NCI-H2196 treated with DMSO at 0.1 percent for 48 hours (cell line): ENCODE measurements around the gene CYSRT1.
"Not testable (repeated sequence)": the region's sequence is repeated elsewhere in the genome, so short reads cannot be mapped to it uniquely, and the experiment has no call there.

Experiments
- DNase-seq: peaks from one replicate; lab custom pipeline; 2025; ENCODE audit not compliant: unreplicated experiment; lab: John Stamatoyannopoulos, UW

CYSRT1 gene

DNA sequence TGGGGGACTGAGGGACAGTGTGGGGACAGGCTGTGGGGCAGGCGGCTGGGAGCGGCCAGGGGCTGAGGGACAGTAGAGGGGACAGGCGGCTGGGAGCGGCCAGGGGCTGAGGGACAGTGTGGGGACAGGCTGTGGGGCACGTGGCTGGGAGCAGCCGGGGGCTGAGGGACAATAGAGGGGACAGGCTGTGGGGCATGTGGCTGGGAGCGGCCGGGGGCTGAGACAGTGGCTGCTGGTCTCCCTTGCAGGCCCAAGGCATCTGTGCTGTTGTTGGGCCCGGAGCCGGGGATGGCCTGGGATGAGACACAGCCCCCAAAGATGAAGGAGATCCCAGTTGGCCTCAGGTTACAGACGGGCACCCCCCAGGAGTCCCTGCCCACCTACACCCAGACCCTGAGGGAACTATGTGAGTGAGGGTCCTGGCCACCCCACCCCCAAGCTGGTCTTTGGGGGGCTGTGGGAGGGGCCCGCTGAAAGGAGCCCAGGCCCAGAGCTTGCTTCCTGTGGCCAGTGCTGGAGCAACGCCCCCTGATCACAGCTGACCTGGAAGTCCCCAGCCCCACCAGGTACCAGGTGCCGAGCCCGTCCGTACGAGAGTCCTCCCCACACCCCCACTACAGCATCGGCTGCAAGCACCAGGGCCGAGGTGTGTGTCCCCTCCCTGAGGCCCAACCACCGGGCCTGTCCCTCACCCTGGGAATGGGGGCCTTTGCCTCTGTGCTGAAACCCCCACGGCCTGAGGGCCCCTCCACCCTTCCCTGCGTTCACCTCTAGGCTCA lies 26.7 kb downstream of the CYSRT1 start:
- no peak for DNase-seq

- no peak for DNase-seq
Observed at GRCh38 chr9:137252555-137253506, 27.9 kb downstream of the CYSRT1 start.

GRCh38 chr9:137253717-137254623 lies 29.0 kb downstream of the CYSRT1 start:
- no peak for DNase-seq

DNA sequence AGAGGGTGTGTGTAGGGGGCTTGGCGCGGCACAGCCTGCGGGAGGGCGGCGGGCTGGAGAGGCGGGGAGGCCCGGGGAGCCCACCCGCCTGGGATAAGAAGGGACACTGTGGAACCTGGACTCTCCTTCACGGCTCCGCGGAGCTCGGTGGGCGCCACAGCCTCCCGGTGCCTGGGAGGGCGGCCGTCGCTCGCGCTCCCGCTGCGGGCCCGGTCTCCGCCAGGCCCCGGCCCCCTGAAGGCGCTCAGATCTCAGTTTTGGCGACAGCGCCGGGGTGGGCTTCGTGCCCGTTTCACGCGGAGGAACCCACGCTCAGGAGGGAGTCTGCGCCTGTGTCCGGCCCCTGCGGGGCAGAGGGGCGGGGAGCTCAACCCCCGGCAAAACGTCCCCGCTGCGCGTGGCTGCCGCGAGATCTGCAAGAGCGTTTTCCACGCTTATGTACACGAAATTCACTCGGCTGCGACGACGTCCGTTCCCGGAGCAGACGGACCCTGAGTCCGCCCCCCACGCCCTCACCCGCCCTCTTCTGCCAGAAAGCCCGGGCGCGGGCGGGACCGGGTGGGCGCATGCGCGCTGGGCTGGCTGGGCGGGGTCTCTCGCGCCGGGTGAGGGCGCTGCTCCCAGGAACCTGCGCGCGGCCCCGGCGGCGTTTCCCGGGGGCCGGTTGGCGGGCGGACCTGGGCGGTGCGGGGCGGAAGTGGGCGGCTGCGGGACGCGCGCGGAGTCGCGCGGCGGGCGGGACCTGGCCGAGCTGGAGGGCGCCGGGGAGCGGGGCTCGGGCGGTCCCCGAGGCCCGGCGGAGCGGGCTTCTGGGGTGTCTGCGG lies 29.9 kb downstream of the CYSRT1 start, which contains the start of gene NELFB:
Gene NELFB (plus strand): TSS at position 704 of the 824 bp plus-strand sequence.
- peak; percentile 80 for DNase-seq

- DNase-seq, result peak; percentile 42
Observed at GRCh38 chr9:137255448-137256114, 30.6 kb downstream of the CYSRT1 start.

- DNase-seq, result no peak
Observed at GRCh38 chr9:137256362-137256761, 31.4 kb downstream of the CYSRT1 start.

DNA sequence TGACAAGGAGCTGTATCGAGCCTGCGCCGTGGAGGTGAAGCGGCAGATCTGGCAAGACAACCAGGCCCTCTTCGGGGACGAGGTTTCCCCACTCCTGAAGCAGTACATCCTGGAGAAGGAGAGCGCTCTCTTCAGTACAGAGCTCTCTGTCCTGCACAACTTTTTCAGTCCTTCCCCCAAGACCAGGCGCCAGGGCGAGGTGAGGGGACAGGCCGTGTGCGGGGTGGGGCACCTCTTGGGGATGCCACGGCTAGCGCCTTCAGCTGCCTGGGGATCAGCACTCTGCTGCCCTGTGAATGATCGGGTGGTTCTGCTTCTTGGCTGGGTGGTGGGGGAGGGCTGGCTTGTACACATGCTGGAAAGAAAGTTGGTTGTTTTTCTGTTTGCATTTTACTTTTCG lies 31.9 kb downstream of the CYSRT1 start:
- no peak for DNase-seq

DNA sequence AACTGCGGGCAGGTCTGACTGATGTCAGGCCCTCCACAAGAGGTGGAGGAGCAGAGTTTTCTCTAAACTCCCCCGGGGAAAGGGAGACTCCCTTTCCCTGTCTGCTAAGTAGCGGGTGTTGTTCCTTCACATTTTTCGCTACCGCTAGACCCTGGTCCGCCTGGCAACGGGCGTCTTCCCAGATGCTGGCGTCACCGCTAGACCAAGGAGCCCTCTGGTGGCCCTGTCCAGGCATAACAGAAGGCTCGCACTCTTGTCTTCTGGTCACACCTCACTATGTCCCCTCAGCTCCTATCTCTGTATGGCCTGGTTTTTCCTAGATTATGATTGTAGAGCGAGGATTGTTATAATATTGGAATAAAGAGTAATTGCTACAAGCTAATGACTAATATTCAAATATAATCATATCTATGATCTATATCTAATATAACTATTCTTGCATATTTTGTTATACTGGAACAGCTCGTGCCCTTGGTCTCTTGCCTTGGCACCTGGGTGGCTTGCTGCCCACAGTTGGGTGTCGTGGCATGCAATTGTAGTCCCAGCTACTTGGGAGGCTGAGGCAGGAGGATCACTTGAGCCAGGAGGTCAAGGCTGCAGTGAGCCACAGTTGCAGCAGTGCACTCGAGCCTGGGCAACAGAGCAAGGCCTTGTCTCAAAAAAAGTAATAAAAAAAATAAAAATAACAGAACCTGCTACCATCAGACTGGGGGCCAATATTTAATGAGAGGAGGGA lies 37.4 kb downstream of the CYSRT1 start:
- not testable (repeated sequence) for DNase-seq

DNA sequence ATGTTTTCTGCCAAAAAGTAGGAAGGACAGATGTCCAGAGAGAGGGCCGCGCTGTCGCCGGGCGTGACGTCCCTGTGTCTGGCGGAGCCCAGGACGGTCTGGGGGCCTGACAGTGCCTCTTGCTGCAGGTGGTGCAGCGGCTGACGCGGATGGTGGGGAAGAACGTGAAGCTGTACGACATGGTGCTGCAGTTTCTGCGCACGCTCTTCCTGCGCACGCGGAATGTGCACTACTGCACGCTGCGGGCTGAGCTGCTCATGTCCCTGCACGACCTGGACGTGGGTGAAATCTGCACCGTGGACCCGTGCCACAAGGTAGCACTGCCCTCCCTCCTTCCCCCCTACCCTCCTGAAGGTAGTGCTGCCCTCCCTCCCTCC lies 37.9 kb downstream of the CYSRT1 start:
- no peak for DNase-seq

- DNase-seq, result no peak
Observed at GRCh38 chr9:137263506-137263905, 38.5 kb downstream of the CYSRT1 start.

DNA sequence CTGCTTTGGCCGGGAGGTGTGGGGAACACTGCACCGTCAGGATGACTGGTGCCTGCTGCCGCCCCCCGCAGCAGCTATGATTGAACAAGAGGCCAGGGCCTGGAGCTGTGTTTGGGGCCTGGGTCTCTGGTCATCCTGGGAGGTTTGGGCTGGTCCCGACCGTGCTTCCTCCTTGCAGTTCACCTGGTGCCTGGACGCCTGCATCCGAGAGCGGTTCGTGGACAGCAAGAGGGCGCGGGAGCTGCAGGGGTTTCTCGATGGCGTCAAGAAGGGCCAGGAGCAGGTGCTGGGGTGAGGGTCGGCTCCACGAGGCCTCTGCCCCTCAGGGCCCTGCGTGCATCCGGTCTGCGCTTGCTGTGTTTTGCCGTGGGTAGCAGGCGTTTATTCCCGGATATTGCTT lies 39.1 kb downstream of the CYSRT1 start:
- DNase-seq, result no peak

GRCh38 chr9:137265496-137266161 lies 40.7 kb downstream of the CYSRT1 start:
- DNase-seq, result no peak

DNA sequence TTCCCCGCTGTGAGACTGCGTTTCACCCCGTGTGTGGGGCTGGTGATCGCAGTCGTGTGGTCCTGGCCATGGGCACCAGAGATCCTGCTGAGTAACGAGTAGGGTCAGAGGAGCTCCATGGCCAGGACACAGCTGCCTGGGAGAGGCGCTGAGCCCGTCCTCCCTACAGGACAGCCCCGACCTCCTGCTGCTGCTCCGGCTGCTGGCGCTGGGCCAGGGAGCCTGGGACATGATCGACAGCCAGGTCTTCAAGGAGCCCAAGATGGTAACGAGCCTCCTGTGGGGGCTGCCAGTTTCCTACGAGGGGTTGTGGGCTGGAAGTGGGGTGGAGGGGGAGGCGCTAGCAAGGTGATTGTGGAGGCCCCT lies 41.2 kb downstream of the CYSRT1 start:
- DNase-seq, result no peak

- no peak for DNase-seq
Observed at GRCh38 chr9:137266585-137267453, 41.8 kb downstream of the CYSRT1 start.

DNA sequence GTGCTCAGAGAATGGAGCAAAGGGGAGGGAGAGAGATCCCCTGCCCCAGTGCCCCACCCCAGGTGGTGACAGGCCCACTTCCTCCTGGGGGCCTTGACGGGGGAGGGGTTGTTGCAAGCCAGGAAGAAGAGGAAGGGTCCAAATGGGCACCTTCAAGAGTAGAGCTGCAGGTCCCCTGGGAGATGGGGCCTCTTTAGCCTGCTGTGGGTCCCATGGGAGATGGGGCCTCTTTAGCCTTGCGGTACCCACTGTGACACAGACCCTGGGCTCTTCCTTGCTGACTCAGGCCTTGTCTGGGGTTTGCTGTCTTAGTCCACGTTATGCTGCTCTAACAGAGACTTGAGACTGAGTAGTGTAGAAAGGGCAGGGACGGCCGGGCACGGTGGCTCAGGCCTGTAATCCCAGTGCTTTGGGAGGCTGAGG lies 43.0 kb downstream of the CYSRT1 start:
- DNase-seq, result no peak

DNA sequence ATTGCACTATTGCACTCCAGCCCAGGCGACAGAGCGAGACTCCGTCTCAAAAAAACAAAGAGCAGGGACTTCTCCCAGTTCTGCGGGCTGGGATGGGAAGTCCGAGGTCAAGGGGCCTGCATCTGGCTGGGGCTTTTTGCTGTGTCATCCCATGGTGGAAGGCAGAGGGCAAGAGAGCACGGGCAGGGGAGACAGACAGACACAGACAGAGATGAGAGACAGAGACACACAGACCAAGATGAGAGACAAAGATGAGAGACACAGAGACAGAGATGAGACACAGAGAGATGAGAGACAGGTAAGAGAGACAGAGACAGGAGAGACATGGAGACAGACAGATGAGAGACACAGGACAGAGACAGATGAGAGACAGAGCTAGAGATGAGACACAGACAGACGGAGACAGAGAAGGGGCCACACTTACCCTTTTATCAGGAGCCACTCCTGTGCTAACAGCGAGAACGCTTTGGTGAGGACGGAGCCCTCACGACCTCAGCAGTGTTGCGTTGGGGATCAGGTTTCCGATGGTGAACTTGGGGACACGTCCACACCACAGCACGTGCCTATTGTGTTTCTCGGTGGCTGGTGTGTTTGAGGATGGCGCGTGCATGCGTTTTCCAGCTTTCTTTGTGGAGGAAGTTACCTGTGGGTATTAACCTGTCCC lies 43.7 kb downstream of the CYSRT1 start:
- DNase-seq, result no peak

GRCh38 chr9:137269231-137269772 lies 44.3 kb downstream of the CYSRT1 start:
- DNase-seq, result no peak
